HG03039 (cell line): ENCODE data around the gene FGF10.

ENCODE experiments used
- ATAC-seq: cut with Tn5 transposase; IDR thresholded peaks from one replicate; pipeline ENCODE4 v1.9.1; 2021; ENCODE audit warnings: mild to moderate bottlenecking, moderate library complexity; ENCODE audit not compliant: unreplicated experiment

Gene FGF10

GRCh38 chr5:44389090-44389822 lies at the start of gene FGF10:
FGF10 (minus strand) TSS chr5:44389420; CDS start chr5:44388682, 738 bp downstream.
- no peak for ATAC-seq

- ATAC-seq, result no peak
Measured at GRCh38 chr5:44426944-44427343, 37.7 kb upstream of the FGF10 start.

GRCh38 chr5:44412286-44412685 lies 23.1 kb upstream of the FGF10 start:
- ATAC-seq, result no peak

GRCh38 chr5:44402084-44402483 lies 12.9 kb upstream of the FGF10 start:
- ATAC-seq, result no peak

- ATAC-seq, result no peak
Measured at GRCh38 chr5:44401611-44402010, 12.4 kb upstream of the FGF10 start.

GRCh38 chr5:44398382-44398781 lies 9.2 kb upstream of the FGF10 start:
- ATAC-seq, result no peak

- no peak for ATAC-seq
Measured at GRCh38 chr5:44396312-44396711, 7.1 kb upstream of the FGF10 start.

GRCh38 chr5:44390351-44390750 lies 1.1 kb upstream of the FGF10 start:
- ATAC-seq, result no peak

- ATAC-seq, result no peak
Measured at GRCh38 chr5:44389823-44390143, 563 bp upstream of the FGF10 start.

GRCh38 chr5:44388321-44389089 lies 715 bp downstream of the FGF10 start:
- ATAC-seq, result no peak

GRCh38 chr5:44387921-44388320 lies 1.3 kb downstream of the FGF10 start:
- ATAC-seq, result no peak

GRCh38 chr5:44387406-44387805 lies 1.8 kb downstream of the FGF10 start:
- no peak for ATAC-seq

- ATAC-seq, result no peak
Measured at GRCh38 chr5:44385291-44385900, 3.8 kb downstream of the FGF10 start.

- ATAC-seq, result no peak
Measured at GRCh38 chr5:44384816-44385215, 4.4 kb downstream of the FGF10 start.

GRCh38 chr5:44382894-44383293 lies 6.3 kb downstream of the FGF10 start:
- ATAC-seq, result no peak

- ATAC-seq, result no peak
Measured at GRCh38 chr5:44377057-44377456, 12.2 kb downstream of the FGF10 start.

- no peak for ATAC-seq
Measured at GRCh38 chr5:44372028-44372427, 17.2 kb downstream of the FGF10 start.

- ATAC-seq, result no peak
Measured at GRCh38 chr5:44367203-44367602, 22.0 kb downstream of the FGF10 start.

GRCh38 chr5:44365345-44365744 lies 23.9 kb downstream of the FGF10 start:
- no peak for ATAC-seq

GRCh38 chr5:44364097-44364496 lies 25.1 kb downstream of the FGF10 start:
- no peak for ATAC-seq

- no peak for ATAC-seq
Measured at GRCh38 chr5:44361342-44362001, 27.7 kb downstream of the FGF10 start.

- ATAC-seq, result no peak
Measured at GRCh38 chr5:44360919-44361318, 28.3 kb downstream of the FGF10 start.
